Small intestine (tissue), 16 donors: ENCODE measurements around the gene PFN1. TPM values are rescaled to one million over a fixed set of nuclear protein-coding genes. Genes with fewer than 3 reads are reported as not detected.
A peak's percentile ranks its signal among the peaks of the same experiment; 100 is the strongest.

Experiments used
- DNase-seq, 2 donors: peaks; one replicate each; pipeline versions ENCODE4 v3.0.0 to v3.0.0-alpha.2; 2013
- FAIRE-seq: peaks from 2 replicates; lab custom pipeline; 2012; peaks lifted over from hg19 to GRCh38; lab: Jason Lieb, UNC
- H3K27ac ChIP-seq, 3 donors: one replicate each; pipeline ENCODE4 v1.5.1; 2013; ENCODE audit warnings: low read length in 2 of 3, mild to moderate bottlenecking in 2 of 3, control low read depth in 1 of 3, inconsistent platforms in 1 of 3, low read depth in 1 of 3, moderate library complexity in 1 of 3
- H3K27me3 ChIP-seq, 3 donors: one replicate each; pipeline ENCODE4 v1.6.1; 2013; ENCODE audit warnings: low read length in 3 of 3, inconsistent platforms in 1 of 3; ENCODE audit not compliant: control insufficient read depth in 3 of 3, insufficient read depth in 3 of 3
- H3K36me3 ChIP-seq, 3 donors: one replicate each; pipeline ENCODE4 v1.6.1; 2013; ENCODE audit warnings: low read length in 3 of 3, inconsistent platforms in 1 of 3, low read depth in 1 of 3, mild to moderate bottlenecking in 1 of 3, moderate library complexity in 1 of 3; ENCODE audit not compliant: control insufficient read depth in 3 of 3, insufficient read depth in 2 of 3
- H3K4me1 ChIP-seq, 3 donors: one replicate each; pipeline ENCODE4 v1.6.1; 2013; ENCODE audit warnings: low read length in 2 of 3, inconsistent platforms in 1 of 3, low read depth in 1 of 3, mild to moderate bottlenecking in 1 of 3, moderate library complexity in 1 of 3; ENCODE audit not compliant: control insufficient read depth in 3 of 3, insufficient read depth in 2 of 3
- H3K4me3 ChIP-seq, 3 donors: one replicate each; pipeline ENCODE4 v1.5.1; 2013; ENCODE audit warnings: low read length in 3 of 3, control low read depth in 1 of 3, inconsistent platforms in 1 of 3, low read depth in 1 of 3, mild to moderate bottlenecking in 1 of 3, moderate library complexity in 1 of 3
- H3K9me3 ChIP-seq, 2 donors: one replicate each; pipeline ENCODE4 v1.6.1; 2013; ENCODE audit warnings: low read depth in 1 of 2, low read length in 1 of 2; ENCODE audit not compliant: control insufficient read depth in 2 of 2, insufficient read depth in 1 of 2
- WGBS, 3 donors: extraction: QIAGEN DNeasy Blood & Tissue Kit; methylation state at CpG; one replicate each; pipeline ENCODE4 v1.1.7; 2013; 5-methylcytosine and 5-hydroxymethylcytosine counted together
- long read RNA-seq, 10 donors: transcript quantifications; one replicate each; lab custom pipeline, GENCODE V29; 2026
- polyA plus RNA-seq, 4 donors: library from polyadenylated mRNA; stranded (reverse) in 3 of 4; unstranded in 1 of 4; fragments of 200-250 nt in 3 of 4; fragments of 120-200 nt in 1 of 4; gene quantifications; one replicate each; pipeline versions ENCODE4 v1.2.1 to v1.2.3, GENCODE V29; 2013
- donor health status: healthy with polysubstance abuse.
- donor health status: control.
- donor health status: control.
- donor health status: Bipolar disorder and iron deficiency.
- donor health status: healthy.

Gene PFN1
- polyA plus RNA-seq, result 1,000 to 10,000 TPM in 1 of 4 donors, 100 to 1,000 TPM in 3; 501 to 1,180 (median 908) TPM
- long read RNA-seq, donor 1, result 0 reads
- long read RNA-seq, donor 2, transcript PFN1-203 (2 exons, 1,173 nt), result minor isoform, 40 of 282 reads
- long read RNA-seq, donor 2, transcript PFN1-201 (3 exons, 1,291 nt), result major isoform, 242 of 282 reads
- long read RNA-seq, donor 2, partial matches to known transcripts, result 0 of 282 reads
- long read RNA-seq, donor 2, other reads (novel, unspliced or antisense), result 0 of 282 reads
- long read RNA-seq, donor 3, transcript PFN1-203 (2 exons, 1,173 nt), result minor isoform, 87 of 633 reads
- long read RNA-seq, donor 3, transcript PFN1-201 (3 exons, 1,291 nt), result major isoform, 415 of 633 reads
- long read RNA-seq, donor 3, partial matches to known transcripts, result 114 of 633 reads
- long read RNA-seq, donor 3, other reads (novel, unspliced or antisense), result 17 of 633 reads
- long read RNA-seq, donor 4, transcript PFN1-201 (3 exons, 1,291 nt), result major isoform, 16 of 19 reads
- long read RNA-seq, donor 4, partial matches to known transcripts, result 0 of 19 reads
- long read RNA-seq, donor 4, other reads (novel, unspliced or antisense), result 0 of 19 reads
- long read RNA-seq, donor 5, transcript PFN1-201 (3 exons, 1,291 nt), result major isoform, 123 of 164 reads
- long read RNA-seq, donor 5, transcript PFN1-203 (2 exons, 1,173 nt), result minor isoform, 36 of 164 reads
- long read RNA-seq, donor 5, partial matches to known transcripts, result 5 of 164 reads
- long read RNA-seq, donor 5, other reads (novel, unspliced or antisense), result 0 of 164 reads
- long read RNA-seq, donor 6, transcript PFN1-203 (2 exons, 1,173 nt), result minor isoform, 55 of 425 reads
- long read RNA-seq, donor 6, transcript PFN1-201 (3 exons, 1,291 nt), result major isoform, 299 of 425 reads
- long read RNA-seq, donor 6, partial matches to known transcripts, result 59 of 425 reads
- long read RNA-seq, donor 6, other reads (novel, unspliced or antisense), result 12 of 425 reads
- long read RNA-seq, donor 7, transcript PFN1-203 (2 exons, 1,173 nt), result minor isoform, 79 of 2,989 reads
- long read RNA-seq, donor 7, transcript PFN1-201 (3 exons, 1,291 nt), result major isoform, 520 of 2,989 reads
- long read RNA-seq, donor 7, partial matches to known transcripts, result 1,929 of 2,989 reads
- long read RNA-seq, donor 7, other reads (novel, unspliced or antisense), result 461 of 2,989 reads
- long read RNA-seq, donor 8, transcript PFN1-201 (3 exons, 1,291 nt), result major isoform, 53 of 73 reads
- long read RNA-seq, donor 8, transcript PFN1-203 (2 exons, 1,173 nt), result minor isoform, 12 of 73 reads
- long read RNA-seq, donor 8, partial matches to known transcripts, result 8 of 73 reads
- long read RNA-seq, donor 8, other reads (novel, unspliced or antisense), result 0 of 73 reads
- long read RNA-seq, donor 9, transcript PFN1-203 (2 exons, 1,173 nt), result minor isoform, 21 of 119 reads
- long read RNA-seq, donor 9, transcript PFN1-201 (3 exons, 1,291 nt), result major isoform, 98 of 119 reads
- long read RNA-seq, donor 9, partial matches to known transcripts, result 0 of 119 reads
- long read RNA-seq, donor 9, other reads (novel, unspliced or antisense), result 0 of 119 reads
- long read RNA-seq, donor 10, transcript PFN1-201 (3 exons, 1,291 nt), result major isoform, 506 of 605 reads
- long read RNA-seq, donor 10, transcript PFN1-203 (2 exons, 1,173 nt), result minor isoform, 78 of 605 reads
- long read RNA-seq, donor 10, partial matches to known transcripts, result 6 of 605 reads
- long read RNA-seq, donor 10, other reads (novel, unspliced or antisense), result 15 of 605 reads

DNA sequence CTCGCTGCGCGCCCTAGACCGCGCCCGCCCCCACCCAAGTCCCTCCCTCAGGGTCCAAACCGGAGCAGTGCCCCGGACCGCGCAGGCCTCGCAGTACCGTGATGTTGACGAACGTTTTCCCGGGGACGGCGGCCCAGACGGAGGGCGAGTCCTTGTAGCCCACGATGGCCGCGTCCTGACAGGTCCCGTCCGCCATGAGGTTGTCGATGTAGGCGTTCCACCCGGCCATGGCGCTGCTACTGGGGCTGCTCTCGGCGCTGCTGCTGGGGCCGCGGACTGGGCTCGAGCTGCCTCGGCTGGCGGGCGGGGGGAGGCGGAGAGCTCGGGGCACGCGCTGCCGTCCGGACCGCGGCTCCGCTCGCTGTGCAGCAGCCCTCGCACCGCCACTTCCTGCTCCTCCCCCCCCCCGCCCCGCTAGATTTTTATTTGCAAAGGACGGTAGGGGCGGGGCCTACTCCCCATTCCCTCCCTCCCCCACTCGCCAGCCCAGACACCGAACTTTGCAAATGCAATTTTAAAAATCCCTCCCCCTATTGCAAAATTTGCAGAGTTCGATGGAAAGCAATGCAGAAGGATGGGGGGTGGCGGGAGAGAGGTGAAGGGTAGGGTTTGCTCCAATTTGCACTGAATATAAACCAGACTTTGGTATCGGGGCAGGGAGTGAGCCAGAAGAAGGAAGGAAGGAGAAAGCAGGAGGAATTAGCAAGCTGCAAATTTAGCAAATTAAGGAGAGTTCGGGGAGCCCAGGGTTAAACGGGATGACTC, at the start of gene PFN1:
TSS of gene PFN1 (minus strand) at position 365 of the 765 bp plus-strand sequence. CDS start at position 229, 136 bp downstream.
- peaks cover 3 to 40% (median 16%) of the 10 kb centered on the region in 3 donors for H3K4me1 ChIP-seq
- DNase-seq, result peak; percentile 91 to 94
- 0 to 1% (median 0%) methylated on average over 48 to 59 of the region's 59 CpGs for WGBS, 3 donors
- FAIRE-seq, result no peak
- peak within 1 kb of the TSS; percentile 87 to 99 (median 93) for H3K4me3 ChIP-seq
- H3K27ac ChIP-seq, result peak within 1 kb of the TSS; percentile 98 to 100 (median 99)
- H3K9me3 ChIP-seq, result no peaks in the 10 kb centered on the region
- H3K27me3 ChIP-seq, result no peaks in the 10 kb centered on the region
- peaks cover 0 to 35% (median 20%) of the 10 kb centered on the region in 3 donors for H3K36me3 ChIP-seq

- DNase-seq, result peak; percentile 92 to 97
- peaks cover 6 to 40% (median 11%) of the 10 kb centered on the region in 3 donors for H3K36me3 ChIP-seq
- no peak for FAIRE-seq
- peaks cover 0 to 26% (median 13%) of the 10 kb centered on the region in 3 donors for H3K4me1 ChIP-seq
- no peaks in the 10 kb centered on the region for H3K27me3 ChIP-seq
- WGBS, 3 donors, result 0 to 1% (median 0%) methylated on average over 54 to 93 of the region's 93 CpGs
- H3K27ac ChIP-seq, result peak within 1 kb of the TSS; percentile 84 to 93 (median 89)
- H3K9me3 ChIP-seq, result no peaks in the 10 kb centered on the region
- H3K4me3 ChIP-seq, result peak within 1 kb of the TSS; percentile 97 to 98 (median 98)
Measured at GRCh38 chr17:4997302-4998026, 49.1 kb upstream of the PFN1 start, which contains the start of the genes INCA1 and KIF1C. Gene INCA1 (minus strand): TSS chr17:4997522. CDS start chr17:4994437, 3,085 bp downstream. Gene KIF1C (plus strand): TSS chr17:4997950. CDS start chr17:5000247, 2,297 bp downstream.

- Histone ChIP-seq H3K9me3 (no peaks in the 10 kb centered on the region), H3K4me1 (peaks cover 0 to 10% (median 2%) of the 10 kb centered on the region in 3 donors), H3K36me3 (peaks cover 0 to 10% (median 0%) of the 10 kb centered on the region in 3 donors), H3K27me3 (no peaks in the 10 kb centered on the region), H3K27ac (no peak overlapping the region), H3K4me3 (no peak overlapping the region)
- 83 to 85% (median 84%) methylated on average over 6 of the region's 6 CpGs for WGBS, 3 donors
- FAIRE-seq (no peak), DNase-seq (no peak)
Measured at GRCh38 chr17:4994081-4994595, 45.8 kb upstream of the PFN1 start.

DNA sequence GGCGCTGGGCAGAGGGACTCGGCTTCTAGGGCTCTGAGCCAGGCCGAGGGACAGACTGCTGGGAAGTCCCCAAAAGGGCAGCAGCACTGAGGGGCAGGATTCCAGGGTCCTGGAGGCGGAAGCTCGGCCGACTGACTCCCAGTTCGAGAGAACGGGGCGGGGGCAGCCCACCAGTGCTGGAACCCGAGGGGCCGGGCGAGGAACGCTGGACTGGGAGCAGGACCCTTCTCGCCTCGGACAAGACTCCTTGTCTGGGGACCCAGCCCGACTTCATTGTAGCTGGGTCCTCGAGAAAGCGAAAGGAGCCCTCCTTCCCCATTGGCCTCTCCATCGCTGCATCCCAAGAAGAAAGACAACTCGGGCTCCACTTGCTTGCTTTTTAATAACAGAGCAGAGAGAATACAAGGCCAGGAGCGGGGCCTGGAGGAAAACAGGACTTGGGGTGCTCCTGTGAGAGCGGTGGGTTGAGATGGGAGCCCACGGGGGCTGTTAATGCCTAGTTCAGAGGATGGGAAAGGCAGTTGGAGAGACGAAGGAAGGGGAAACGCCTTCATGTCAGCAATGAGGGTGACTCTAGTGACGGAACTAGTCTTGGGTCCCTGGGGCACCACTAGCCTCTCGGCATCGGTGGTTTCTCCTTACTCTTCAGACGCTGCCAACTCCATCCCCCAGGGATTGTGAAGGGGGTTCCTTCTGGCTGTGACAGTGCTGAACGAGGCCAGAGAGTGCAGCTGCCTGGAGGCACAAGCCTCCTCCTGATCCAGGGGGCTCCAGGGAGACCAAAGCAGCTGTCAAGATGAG, 39.6 kb upstream of the PFN1 start:
- DNase-seq, result no peak
- H3K27me3 ChIP-seq, result no peaks in the 10 kb centered on the region
- 4 to 12% (median 9%) methylated on average over 29 to 30 of the region's 30 CpGs for WGBS, 3 donors
- no peaks in the 10 kb centered on the region for H3K9me3 ChIP-seq
- FAIRE-seq, result no peak
- H3K36me3 ChIP-seq, result peaks cover 0 to 12% (median 0%) of the 10 kb centered on the region in 3 donors
- H3K27ac ChIP-seq, result peak overlapping the region; percentile 86 to 91 (median 90)
- peak overlapping the region; percentile 81 to 86 (median 84) for H3K4me3 ChIP-seq
- peaks cover 5 to 27% (median 16%) of the 10 kb centered on the region in 3 donors for H3K4me1 ChIP-seq

DNA sequence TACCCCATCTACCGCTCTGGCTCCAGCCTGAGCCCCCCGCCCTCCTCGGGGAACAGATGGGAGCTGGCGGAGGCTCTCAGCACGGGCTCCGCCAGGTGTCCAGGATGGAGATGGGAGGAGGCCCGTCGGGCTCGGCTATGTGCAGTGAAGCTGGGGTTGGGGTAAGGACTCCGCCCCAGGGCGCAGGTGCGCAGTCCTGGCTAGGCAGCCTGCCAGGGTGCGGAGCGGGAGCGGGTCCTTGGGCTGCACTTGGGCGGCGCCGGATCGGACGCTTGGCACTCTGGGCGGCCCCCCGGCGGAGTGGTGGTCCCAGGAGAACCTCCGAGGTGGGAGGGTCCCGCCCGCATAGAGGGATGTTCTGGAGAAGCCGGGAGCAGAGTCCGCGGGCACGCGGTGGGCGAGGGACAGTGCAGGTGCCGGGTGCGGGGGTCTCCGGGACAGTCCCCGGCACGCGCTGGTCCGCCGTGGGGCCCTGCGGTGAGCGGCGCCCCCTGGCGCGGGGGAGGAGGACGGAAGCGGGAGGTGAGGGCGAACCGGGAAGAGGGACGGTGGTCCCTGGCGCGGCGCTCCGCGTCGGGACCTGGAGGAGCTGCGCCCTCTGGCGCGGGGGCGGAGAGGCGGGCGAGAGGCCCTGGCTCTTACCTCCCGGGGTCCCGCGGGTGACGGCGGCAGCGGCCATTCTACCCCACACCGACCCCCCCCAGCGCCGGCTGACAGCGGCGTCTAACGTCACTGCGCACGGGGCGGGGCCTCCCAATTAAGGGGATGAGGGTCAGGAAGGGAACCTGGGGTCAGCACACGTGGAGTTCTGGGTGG, 38.8 kb upstream of the PFN1 start, which contains the start of gene CAMTA2:
TSS of gene CAMTA2 (minus strand) at position 725 of the 816 bp plus-strand sequence. CDS start 1,453 bp downstream, outside the sequence.
- peaks cover 0 to 20% (median 3%) of the 10 kb centered on the region in 3 donors for H3K36me3 ChIP-seq
- H3K9me3 ChIP-seq, result no peaks in the 10 kb centered on the region
- FAIRE-seq, result no peak
- no peaks in the 10 kb centered on the region for H3K27me3 ChIP-seq
- peak within 1 kb of the TSS; percentile 86 to 91 (median 90) for H3K27ac ChIP-seq
- peak; percentile 84 to 92 for DNase-seq
- WGBS, 3 donors, result 0 to 1% (median 0%) methylated on average over 31 to 78 of the region's 78 CpGs
- peak within 1 kb of the TSS; percentile 81 to 86 (median 84) for H3K4me3 ChIP-seq
- H3K4me1 ChIP-seq, result peaks cover 5 to 27% (median 16%) of the 10 kb centered on the region in 3 donors
